ENCODE data around the gene DNAH17.

Gene DNAH17

DNA sequence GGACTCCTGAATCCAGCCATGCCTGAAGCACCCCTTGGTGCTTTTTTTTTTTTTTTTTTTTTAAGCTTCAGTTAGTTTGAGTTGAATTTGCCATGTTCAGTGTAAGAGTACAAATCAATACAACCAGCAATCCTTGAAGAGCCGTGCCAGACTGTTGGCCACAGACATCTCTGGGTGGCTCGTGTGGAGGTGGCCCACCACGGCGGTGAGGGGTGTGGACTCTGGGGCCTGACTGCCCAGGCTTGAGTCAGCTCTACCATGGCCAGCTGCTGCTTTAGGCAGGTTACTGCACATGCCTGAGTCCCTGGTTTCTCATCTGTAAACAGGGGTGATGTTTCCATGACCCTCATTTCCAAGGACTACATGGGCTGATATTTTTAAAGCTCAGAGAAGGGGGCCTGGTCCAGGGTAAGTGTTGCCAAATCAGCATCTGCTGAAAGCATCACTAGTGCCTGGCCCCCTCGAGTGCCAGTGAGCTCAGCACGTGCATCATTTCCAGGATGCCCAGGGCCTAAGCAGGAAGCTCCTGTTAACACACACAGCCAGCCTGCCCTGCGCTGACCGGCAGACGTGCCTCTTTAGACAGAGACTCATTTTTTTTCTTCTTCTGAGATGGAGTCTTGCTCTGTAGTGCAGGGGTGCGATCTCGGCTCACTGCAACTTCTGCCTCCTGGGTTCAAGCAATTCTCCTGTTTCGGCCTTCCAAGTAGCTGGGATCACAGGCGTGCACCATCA lies 90.1 kb downstream of the DNAH17 start:
- Mint-ChIP-seq H3K27ac (ENCODE audit: low read depth) (no peak overlapping the region), H3K9me3 (no peaks in the 10 kb centered on the region), H3K4me3 (no peak overlapping the region), H3K36me3 (ENCODE audit: insufficient read depth) (no peaks in the 10 kb centered on the region), H3K4me1 (peaks cover 11% of the 10 kb centered on the region), H3K27me3 (peaks cover 25% of the 10 kb centered on the region)
- no peak for DNase-seq (ENCODE audit: low spot score in 2 of 2)
- ATAC-seq (replicated peaks; ENCODE audit: extremely low read depth, poor library complexity, severe bottlenecking): no peak

- ATAC-seq (replicated peaks; ENCODE audit: extremely low read depth, poor library complexity, severe bottlenecking) (no peak), DNase-seq (ENCODE audit: low spot score in 2 of 2) (no peak)
- peaks cover 11% of the 10 kb centered on the region for H3K4me1 Mint-ChIP-seq
- no peaks in the 10 kb centered on the region for H3K9me3 Mint-ChIP-seq
- no peak overlapping the region for H3K27ac Mint-ChIP-seq (ENCODE audit: low read depth)
- H3K36me3 Mint-ChIP-seq (ENCODE audit: insufficient read depth): no peaks in the 10 kb centered on the region
- H3K4me3 Mint-ChIP-seq: no peak overlapping the region
- peaks cover 27% of the 10 kb centered on the region for H3K27me3 Mint-ChIP-seq
These were observed 90.9 kb downstream of the DNAH17 start for GRCh38 chr17:78486228-78486802.

DNA sequence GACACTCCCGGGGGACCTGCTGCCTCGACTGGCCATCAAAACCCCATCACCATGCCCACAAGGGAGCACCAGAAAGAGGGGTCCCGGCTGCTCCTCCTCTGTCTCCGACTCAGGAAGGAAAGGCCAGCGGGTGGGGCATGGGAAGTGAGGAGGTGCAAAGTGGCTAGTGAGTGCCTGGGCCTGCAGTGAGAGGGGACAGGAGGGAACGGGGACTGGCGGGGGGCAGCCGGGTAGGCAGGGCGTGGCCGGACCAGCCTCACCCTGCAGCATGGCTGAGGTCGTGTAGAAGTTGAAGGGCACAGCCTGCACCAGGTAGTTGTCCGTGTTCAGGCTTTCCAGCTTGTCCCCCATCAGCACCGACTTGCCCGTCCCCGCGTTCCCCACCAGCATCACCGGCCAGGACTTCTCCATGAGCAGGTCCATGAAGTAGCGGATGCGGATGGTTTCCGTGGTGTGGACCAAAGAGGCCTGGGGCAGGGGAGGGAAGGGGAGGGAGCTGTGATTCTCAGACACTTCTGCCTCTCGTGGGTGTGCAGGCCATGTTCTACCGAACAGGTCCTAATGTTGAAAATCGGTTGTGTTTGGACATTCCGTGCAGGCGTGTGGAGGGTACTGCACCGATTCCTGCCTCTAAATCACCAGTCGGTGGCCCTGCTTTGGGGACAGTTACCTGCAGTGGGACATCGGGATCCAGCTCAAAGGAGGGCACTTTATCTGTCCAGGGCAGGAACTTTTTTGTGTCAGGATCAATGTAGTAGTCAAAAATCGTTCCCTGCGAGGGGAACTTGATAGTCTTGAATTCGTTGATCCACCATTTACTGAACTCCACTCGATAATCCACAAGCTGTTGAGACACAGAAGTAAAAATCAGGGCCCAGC lies 91.7 kb downstream of the DNAH17 start:
- DNase-seq (ENCODE audit: low spot score in 2 of 2) (no peak), ATAC-seq (replicated peaks; ENCODE audit: extremely low read depth, poor library complexity, severe bottlenecking) (no peak)
- Mint-ChIP-seq H3K27ac (ENCODE audit: low read depth) (no peak overlapping the region), H3K9me3 (no peaks in the 10 kb centered on the region), H3K4me1 (peaks cover 11% of the 10 kb centered on the region), H3K27me3 (peaks cover 27% of the 10 kb centered on the region), H3K4me3 (no peak overlapping the region), H3K36me3 (ENCODE audit: insufficient read depth) (no peaks in the 10 kb centered on the region)

DNA sequence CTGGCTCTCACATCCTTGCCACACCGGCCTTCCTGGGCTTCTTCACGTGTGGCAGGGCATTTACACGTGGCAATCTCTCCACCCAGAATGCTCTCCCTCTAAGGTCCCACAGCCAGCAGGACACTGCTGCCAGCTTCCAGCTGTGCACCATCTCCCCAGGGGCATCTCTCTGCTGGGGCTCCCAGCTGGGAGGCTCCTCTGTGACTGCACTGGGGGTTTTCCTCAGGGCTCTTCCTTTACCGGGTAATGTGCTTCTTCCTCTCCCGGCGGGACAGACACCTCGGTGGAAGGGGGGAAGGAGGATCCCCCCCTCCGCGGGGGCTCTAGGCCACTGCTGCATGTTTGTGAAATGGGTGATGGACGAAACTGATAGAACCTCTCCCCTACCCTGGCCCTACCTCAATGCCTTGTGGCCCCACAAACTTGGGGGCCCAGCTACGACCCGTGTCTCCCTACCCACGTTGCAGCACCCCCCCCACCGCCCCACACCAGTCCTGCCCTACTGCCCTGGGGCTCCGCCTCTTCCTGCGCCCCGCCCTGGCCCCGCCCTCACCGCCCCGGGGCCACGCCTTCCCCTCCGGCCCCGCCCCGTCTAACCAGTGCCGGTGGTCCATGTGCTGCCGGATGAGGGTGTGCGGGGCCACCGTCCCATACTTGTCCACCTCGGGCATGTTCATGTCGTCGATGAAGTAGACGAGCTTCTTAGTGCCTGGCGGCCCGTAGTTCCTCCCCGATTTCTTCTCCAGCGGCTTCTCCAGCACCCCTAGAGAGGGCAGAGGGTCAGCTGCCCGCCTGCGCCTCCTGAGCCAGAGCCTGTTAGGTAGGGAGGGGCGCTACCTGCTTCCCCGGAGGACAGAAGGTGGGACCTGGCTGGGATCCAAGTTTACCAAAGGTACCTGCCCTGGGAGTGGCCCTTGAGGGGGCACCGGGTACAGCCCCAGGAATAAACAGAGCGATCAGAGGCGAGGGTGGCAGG lies 92.6 kb downstream of the DNAH17 start:
- Mint-ChIP-seq H3K4me3 (peak overlapping the region; percentile 36), H3K36me3 (ENCODE audit: insufficient read depth) (no peaks in the 10 kb centered on the region), H3K9me3 (no peaks in the 10 kb centered on the region), H3K27me3 (peaks cover 27% of the 10 kb centered on the region), H3K4me1 (peaks cover 11% of the 10 kb centered on the region), H3K27ac (ENCODE audit: low read depth) (no peak overlapping the region)
- ATAC-seq (replicated peaks; ENCODE audit: extremely low read depth, poor library complexity, severe bottlenecking): peak; percentile 60
- peak in 1 of 2 donors; percentile 21 for DNase-seq (ENCODE audit: low spot score in 2 of 2)

DNA sequence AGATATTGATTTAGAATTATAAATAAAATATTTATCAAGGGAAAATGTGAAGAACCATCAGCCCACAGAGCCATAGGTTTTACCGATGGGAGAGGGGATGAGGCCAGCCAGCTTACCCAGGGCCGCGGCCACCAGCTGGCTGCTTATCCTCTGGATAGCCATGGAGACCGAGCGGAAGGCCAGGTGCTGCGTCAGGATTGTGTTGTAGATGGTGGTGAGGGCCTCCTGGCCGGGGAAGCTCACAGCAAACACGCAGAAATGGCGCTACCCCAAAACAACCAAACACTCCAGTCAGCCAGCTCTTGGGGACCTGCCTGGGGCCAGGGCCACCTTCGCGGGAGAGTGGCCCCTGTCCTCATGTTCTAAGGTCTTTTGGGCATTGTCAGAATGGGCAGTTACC lies 97.8 kb downstream of the DNAH17 start:
- ATAC-seq (replicated peaks; ENCODE audit: extremely low read depth, poor library complexity, severe bottlenecking) (no peak), DNase-seq (ENCODE audit: low spot score in 2 of 2) (no peak)
- Mint-ChIP-seq H3K27me3 (peaks cover 18% of the 10 kb centered on the region), H3K9me3 (no peaks in the 10 kb centered on the region), H3K4me1 (peaks cover 16% of the 10 kb centered on the region), H3K4me3 (no peak overlapping the region), H3K36me3 (ENCODE audit: insufficient read depth) (peaks cover 4% of the 10 kb centered on the region), H3K27ac (ENCODE audit: low read depth) (no peak overlapping the region)

DNA sequence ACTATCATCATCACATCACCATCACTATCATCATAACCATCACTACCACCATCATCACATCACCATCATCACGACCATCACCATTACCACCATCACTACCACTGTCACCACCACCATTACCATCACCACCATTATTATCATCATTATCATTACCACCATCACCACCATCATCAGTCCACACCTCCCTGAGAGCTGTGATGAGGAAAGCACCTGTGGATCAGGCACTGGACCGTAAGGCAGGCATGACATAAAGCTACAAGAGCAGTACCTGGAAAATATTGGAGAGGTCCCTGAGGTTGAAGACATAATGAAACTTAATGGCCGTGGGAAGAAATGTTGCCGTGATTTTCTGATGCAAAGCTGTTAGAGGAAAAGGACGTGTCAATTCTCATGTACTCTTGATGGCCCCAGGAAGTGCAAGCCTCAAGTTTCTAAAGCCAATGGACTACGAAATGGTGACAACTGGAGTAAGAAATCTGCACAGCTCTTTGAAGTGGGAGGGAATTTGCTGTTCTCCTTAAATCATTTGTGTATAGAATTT lies 98.4 kb downstream of the DNAH17 start:
- Mint-ChIP-seq H3K9me3 (no peaks in the 10 kb centered on the region), H3K4me1 (peaks cover 12% of the 10 kb centered on the region), H3K4me3 (no peak overlapping the region), H3K36me3 (ENCODE audit: insufficient read depth) (peaks cover 4% of the 10 kb centered on the region), H3K27ac (ENCODE audit: low read depth) (no peak overlapping the region), H3K27me3 (peaks cover 13% of the 10 kb centered on the region)
- no peak for DNase-seq (ENCODE audit: low spot score in 2 of 2)
- ATAC-seq (replicated peaks; ENCODE audit: extremely low read depth, poor library complexity, severe bottlenecking): no peak

GRCh38 chr17:78477913-78478756 lies 99.1 kb downstream of the DNAH17 start:
- ATAC-seq (replicated peaks; ENCODE audit: extremely low read depth, poor library complexity, severe bottlenecking): no peak
- no peaks in the 10 kb centered on the region for H3K9me3 Mint-ChIP-seq
- H3K27me3 Mint-ChIP-seq: peaks cover 12% of the 10 kb centered on the region
- H3K4me3 Mint-ChIP-seq: no peak overlapping the region
- H3K4me1 Mint-ChIP-seq: peaks cover 12% of the 10 kb centered on the region
- H3K27ac Mint-ChIP-seq (ENCODE audit: low read depth): no peak overlapping the region
- H3K36me3 Mint-ChIP-seq (ENCODE audit: insufficient read depth): peaks cover 4% of the 10 kb centered on the region
- no peak for DNase-seq (ENCODE audit: low spot score in 2 of 2)

DNA sequence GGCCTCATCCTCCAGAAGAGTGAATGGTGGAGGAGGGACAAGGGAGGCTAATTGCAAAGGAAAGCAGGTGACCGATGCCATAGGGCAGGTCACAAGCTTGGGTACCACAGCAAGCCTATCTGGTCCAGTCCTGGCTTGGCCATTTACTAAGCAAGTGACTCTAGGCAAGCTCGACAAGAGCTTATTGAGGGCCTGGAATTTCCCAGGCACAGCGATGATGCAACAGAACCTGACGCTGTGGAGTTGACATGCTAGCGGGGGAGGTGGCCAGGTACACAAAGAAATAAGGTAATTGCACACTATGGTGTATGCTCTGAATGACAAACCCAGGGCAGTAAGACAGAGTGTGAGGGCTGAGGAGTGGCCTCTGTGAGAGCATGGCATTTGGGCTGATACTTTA lies 100.2 kb downstream of the DNAH17 start:
- DNase-seq (ENCODE audit: low spot score in 2 of 2) (no peak), ATAC-seq (replicated peaks; ENCODE audit: extremely low read depth, poor library complexity, severe bottlenecking) (no peak)
- Mint-ChIP-seq H3K36me3 (ENCODE audit: insufficient read depth) (peaks cover 4% of the 10 kb centered on the region), H3K4me1 (peaks cover 16% of the 10 kb centered on the region), H3K4me3 (no peak overlapping the region), H3K9me3 (no peaks in the 10 kb centered on the region), H3K27me3 (peaks cover 1% of the 10 kb centered on the region), H3K27ac (ENCODE audit: low read depth) (no peak overlapping the region)

GRCh38 chr17:78476149-78476548 lies 101.0 kb downstream of the DNAH17 start:
- H3K27ac Mint-ChIP-seq (ENCODE audit: low read depth): no peak overlapping the region
- H3K4me1 Mint-ChIP-seq: peaks cover 16% of the 10 kb centered on the region
- H3K36me3 Mint-ChIP-seq (ENCODE audit: insufficient read depth): peaks cover 4% of the 10 kb centered on the region

GRCh38 chr17:78475211-78475610 lies 102.0 kb downstream of the DNAH17 start:
- Mint-ChIP-seq H3K4me1 (peaks cover 16% of the 10 kb centered on the region), H3K36me3 (ENCODE audit: insufficient read depth) (peaks cover 4% of the 10 kb centered on the region), H3K27ac (ENCODE audit: low read depth) (no peak overlapping the region), H3K27me3 (no peaks in the 10 kb centered on the region), H3K9me3 (no peaks in the 10 kb centered on the region), H3K4me3 (peak overlapping the region; percentile 40)
- DNase-seq (ENCODE audit: low spot score in 2 of 2) (no peak), ATAC-seq (replicated peaks; ENCODE audit: extremely low read depth, poor library complexity, severe bottlenecking) (no peak)

More at GRCh38 chr17:78476149-78476548, 101.0 kb downstream of the DNAH17 start:
- H3K4me3 Mint-ChIP-seq: no peak overlapping the region
- DNase-seq (ENCODE audit: low spot score in 2 of 2) (no peak), ATAC-seq (replicated peaks; ENCODE audit: extremely low read depth, poor library complexity, severe bottlenecking) (no peak)
- H3K9me3 Mint-ChIP-seq: no peaks in the 10 kb centered on the region
- no peaks in the 10 kb centered on the region for H3K27me3 Mint-ChIP-seq

DNA sequence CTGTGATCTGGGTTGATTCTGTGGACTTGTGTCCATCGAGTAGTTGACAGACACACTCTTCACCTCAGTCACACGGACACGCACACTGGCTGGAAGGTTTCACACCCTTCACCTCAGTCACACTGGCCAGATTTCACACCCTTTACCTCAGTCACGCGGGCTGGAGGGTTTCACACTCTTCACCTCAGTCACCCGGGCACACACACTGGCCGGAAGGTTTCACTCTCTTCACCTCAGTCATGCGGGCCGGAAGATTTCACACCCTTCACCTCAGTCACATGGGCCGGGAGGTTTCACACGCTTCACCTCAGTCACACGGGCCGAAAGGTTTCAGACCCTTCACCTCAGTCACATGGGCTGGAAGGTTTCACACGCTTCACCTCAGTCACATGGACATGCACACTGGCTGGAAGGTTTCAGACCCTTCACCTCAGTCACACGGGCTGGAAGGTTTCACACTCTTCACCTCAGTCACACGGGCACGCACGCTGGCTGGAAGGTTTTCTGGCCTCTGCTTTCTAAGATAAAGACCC lies 102.5 kb downstream of the DNAH17 start:
- DNase-seq (ENCODE audit: low spot score in 2 of 2): peak in 1 of 2 donors; percentile 52
- Mint-ChIP-seq H3K4me1 (peaks cover 16% of the 10 kb centered on the region), H3K9me3 (no peaks in the 10 kb centered on the region), H3K27me3 (no peaks in the 10 kb centered on the region), H3K36me3 (ENCODE audit: insufficient read depth) (peaks cover 4% of the 10 kb centered on the region), H3K4me3 (peak overlapping the region; percentile 40), H3K27ac (ENCODE audit: low read depth) (peak overlapping the region; percentile 50)
- peak; percentile 85 for ATAC-seq (replicated peaks; ENCODE audit: extremely low read depth, poor library complexity, severe bottlenecking)

Measured in central memory CD8-positive, alpha-beta T cell (primary cell).